ENCODE results near the gene ATP6V1B1.

The ATP6V1B1 gene

GRCh38 chr2:70939839-70940580 is 4.3 kb downstream of the ATP6V1B1 start:
- H3K9ac ChIP-seq (ENCODE audit: low read depth, low read length) = no peak overlapping the region
- H3K36me3 ChIP-seq (ENCODE audit: insufficient read depth, low read length) = 0 out of 2 replicates have a peak, but pooled peaks cover 3% of the 10 kb centered on the region
- H3K9me3 ChIP-seq (ENCODE audit: control insufficient read depth, insufficient read depth, low read length) = no peaks in the 10 kb centered on the region
- peaks cover 36% of the 10 kb centered on the region for H3K4me1 ChIP-seq (ENCODE audit: insufficient read depth, low read length)

GRCh38 chr2:70941186-70941585 is 5.5 kb downstream of the ATP6V1B1 start:
- Histone ChIP-seq H3K9me3 (ENCODE audit: control insufficient read depth, insufficient read depth, low read length) (no peaks in the 10 kb centered on the region), H3K36me3 (ENCODE audit: insufficient read depth, low read length) (0 out of 2 replicates have a peak, but pooled peaks cover 3% of the 10 kb centered on the region), H3K9ac (ENCODE audit: low read depth, low read length) (no peak overlapping the region), H3K4me1 (ENCODE audit: insufficient read depth, low read length) (peaks cover 32% of the 10 kb centered on the region)

- Histone ChIP-seq H3K4me1 (ENCODE audit: insufficient read depth, low read length) (peaks cover 27% of the 10 kb centered on the region; the same call in 1 of the 2 replicates), H3K36me3 (ENCODE audit: insufficient read depth, low read length) (0 out of 2 replicates have a peak, but pooled peaks cover 3% of the 10 kb centered on the region), H3K9me3 (ENCODE audit: control insufficient read depth, insufficient read depth, low read length) (no peaks in the 10 kb centered on the region), H3K9ac (ENCODE audit: low read depth, low read length) (no peak overlapping the region)
Measured at GRCh38 chr2:70941701-70942100, 6.0 kb downstream of the ATP6V1B1 start.

- Histone ChIP-seq H3K9me3 (ENCODE audit: control insufficient read depth, insufficient read depth, low read length) (no peaks in the 10 kb centered on the region), H3K36me3 (ENCODE audit: insufficient read depth, low read length) (0 out of 2 replicates have a peak, but pooled peaks cover 3% of the 10 kb centered on the region), H3K9ac (ENCODE audit: low read depth, low read length) (no peak overlapping the region), H3K4me1 (ENCODE audit: insufficient read depth, low read length) (peaks cover 24% of the 10 kb centered on the region; the same call in 1 of the 2 replicates)
Measured at GRCh38 chr2:70942396-70943204, 6.9 kb downstream of the ATP6V1B1 start.

GRCh38 chr2:70943205-70943871 is 7.6 kb downstream of the ATP6V1B1 start:
- Histone ChIP-seq H3K36me3 (ENCODE audit: insufficient read depth, low read length) (0 out of 2 replicates have a peak, but pooled peaks cover 3% of the 10 kb centered on the region), H3K9ac (ENCODE audit: low read depth, low read length) (no peak overlapping the region), H3K9me3 (ENCODE audit: control insufficient read depth, insufficient read depth, low read length) (no peaks in the 10 kb centered on the region), H3K4me1 (ENCODE audit: insufficient read depth, low read length) (peaks cover 23% of the 10 kb centered on the region; the same call in 1 of the 2 replicates)

GRCh38 chr2:70944111-70944690 is 8.5 kb downstream of the ATP6V1B1 start:
- Histone ChIP-seq H3K36me3 (ENCODE audit: insufficient read depth, low read length) (0 out of 2 replicates have a peak, but pooled peaks cover 3% of the 10 kb centered on the region), H3K4me1 (ENCODE audit: insufficient read depth, low read length) (peaks cover 19% of the 10 kb centered on the region; the same call in 1 of the 2 replicates), H3K9me3 (ENCODE audit: control insufficient read depth, insufficient read depth, low read length) (no peaks in the 10 kb centered on the region), H3K9ac (ENCODE audit: low read depth, low read length) (no peak overlapping the region)

- Histone ChIP-seq H3K9me3 (ENCODE audit: control insufficient read depth, insufficient read depth, low read length) (no peaks in the 10 kb centered on the region), H3K36me3 (ENCODE audit: insufficient read depth, low read length) (0 out of 2 replicates have a peak, but pooled peaks cover 3% of the 10 kb centered on the region), H3K4me1 (ENCODE audit: insufficient read depth, low read length) (peaks cover 19% of the 10 kb centered on the region; the same call in 1 of the 2 replicates), H3K9ac (ENCODE audit: low read depth, low read length) (no peak overlapping the region)
Measured at GRCh38 chr2:70946832-70947442, 11.2 kb downstream of the ATP6V1B1 start.

- H3K9ac ChIP-seq (ENCODE audit: low read depth, low read length) = peak overlapping the region; percentile 41; the same call in 1 of the 2 replicates
- H3K9me3 ChIP-seq (ENCODE audit: control insufficient read depth, insufficient read depth, low read length) = no peaks in the 10 kb centered on the region
- no peaks in the 10 kb centered on the region for H3K36me3 ChIP-seq (ENCODE audit: insufficient read depth, low read length)
- H3K4me1 ChIP-seq (ENCODE audit: insufficient read depth, low read length) = peaks cover 14% of the 10 kb centered on the region; the same call in 1 of the 2 replicates
Measured at GRCh38 chr2:70947556-70948184, 12.0 kb downstream of the ATP6V1B1 start.

GRCh38 chr2:70948337-70949003 is 12.8 kb downstream of the ATP6V1B1 start:
- H3K9me3 ChIP-seq (ENCODE audit: control insufficient read depth, insufficient read depth, low read length) = no peaks in the 10 kb centered on the region
- H3K9ac ChIP-seq (ENCODE audit: low read depth, low read length) = peak overlapping the region; percentile 41; the same call in 1 of the 2 replicates
- no peaks in the 10 kb centered on the region for H3K36me3 ChIP-seq (ENCODE audit: insufficient read depth, low read length)
- H3K4me1 ChIP-seq (ENCODE audit: insufficient read depth, low read length) = peaks cover 9% of the 10 kb centered on the region; the same call in 1 of the 2 replicates

- Histone ChIP-seq H3K4me1 (ENCODE audit: insufficient read depth, low read length) (peaks cover 9% of the 10 kb centered on the region; the same call in 1 of the 2 replicates), H3K36me3 (ENCODE audit: insufficient read depth, low read length) (no peaks in the 10 kb centered on the region), H3K9ac (ENCODE audit: low read depth, low read length) (no peak overlapping the region; the same call in 1 of the 2 replicates), H3K9me3 (ENCODE audit: control insufficient read depth, insufficient read depth, low read length) (no peaks in the 10 kb centered on the region)
Measured at GRCh38 chr2:70949086-70949485, 13.4 kb downstream of the ATP6V1B1 start.

- Histone ChIP-seq H3K36me3 (ENCODE audit: insufficient read depth, low read length) (no peaks in the 10 kb centered on the region), H3K4me1 (ENCODE audit: insufficient read depth, low read length) (no peaks in the 10 kb centered on the region), H3K9me3 (ENCODE audit: control insufficient read depth, insufficient read depth, low read length) (no peaks in the 10 kb centered on the region), H3K9ac (ENCODE audit: low read depth, low read length) (no peak overlapping the region)
Measured at GRCh38 chr2:70954886-70955285, 19.2 kb downstream of the ATP6V1B1 start.

- Histone ChIP-seq H3K9me3 (ENCODE audit: control insufficient read depth, insufficient read depth, low read length) (no peaks in the 10 kb centered on the region), H3K4me1 (ENCODE audit: insufficient read depth, low read length) (no peaks in the 10 kb centered on the region), H3K36me3 (ENCODE audit: insufficient read depth, low read length) (no peaks in the 10 kb centered on the region), H3K9ac (ENCODE audit: low read depth, low read length) (no peak overlapping the region)
Measured at GRCh38 chr2:70956141-70956540, 20.4 kb downstream of the ATP6V1B1 start.

GRCh38 chr2:70957798-70958197 is 22.1 kb downstream of the ATP6V1B1 start:
- H3K4me1 ChIP-seq (ENCODE audit: insufficient read depth, low read length) = no peaks in the 10 kb centered on the region
- no peaks in the 10 kb centered on the region for H3K9me3 ChIP-seq (ENCODE audit: control insufficient read depth, insufficient read depth, low read length)
- H3K9ac ChIP-seq (ENCODE audit: low read depth, low read length) = no peak overlapping the region
- H3K36me3 ChIP-seq (ENCODE audit: insufficient read depth, low read length) = no peaks in the 10 kb centered on the region

Data from ES-I3 (cell line).